K562 (cell line): Measurements from ENCODE around the gene ILK. TPM values are rescaled to one million over a fixed set of nuclear protein-coding genes. Genes with fewer than 3 reads are reported as not detected.

Source experiments
- ATF1 ChIP-seq, 2 experiments: fragments of 450-650 bp in 1 of 2; IDR thresholded peaks; 2 replicates each; pipeline ENCODE4 v1.6.1; 2016; ENCODE audit warnings: missing compliant biosample characterization in 1 of 2, missing genetic modification characterization in 1 of 2
- CBFA2T3 ChIP-seq: fragments of 450-650 bp; IDR thresholded peaks from 2 replicates; pipeline ENCODE4 v1.6.1; 2017
- CHD7 ChIP-seq: fragments of 200-600 bp; sonication (generic); IDR thresholded peaks from one replicate; pipeline ENCODE4 v1.6.1; 2012; ENCODE audit warnings: mild to moderate bottlenecking, low read depth, low read length, inconsistent platforms
- CREBBP ChIP-seq: IDR thresholded peaks from one replicate; pipeline ENCODE4 v1.6.1; 2012; ENCODE audit warnings: low read depth, mild to moderate bottlenecking, control low read depth, inconsistent platforms, low read length
- CTCFL ChIP-seq: IDR thresholded peaks from 2 replicates; pipeline ENCODE4 v1.6.1; 2011; ENCODE audit warnings: borderline replicate concordance, low read depth, mild to moderate bottlenecking, moderate library complexity, low read length; ENCODE audit not compliant: insufficient read depth, poor library complexity, severe bottlenecking
- FOS ChIP-seq: IDR thresholded peaks from 3 replicates; pipeline ENCODE4 v1.6.1; 2011; ENCODE audit not compliant: insufficient read length; ENCODE audit errors: extremely low read depth
- KHSRP ChIP-seq: fragments of 450-650 bp; IDR thresholded peaks from 2 replicates; pipeline ENCODE4 v1.6.1; 2017
- STAT6 ChIP-seq: sonication (generic); formaldehyde crosslinking; IDR thresholded peaks from 2 replicates; pipeline ENCODE4 v1.8.1; 2023; ENCODE audit warnings: mild to moderate bottlenecking, missing genetic modification reagents
- WHSC1 ChIP-seq: IDR thresholded peaks from one replicate; pipeline ENCODE4 v1.6.1; 2012; ENCODE audit warnings: low read length, control low read depth, inconsistent platforms
- ZC3H8 ChIP-seq: fragments of 450-650 bp; IDR thresholded peaks from 2 replicates; pipeline ENCODE4 v1.6.1; 2017
- ZNF561 ChIP-seq: fragments of 450-650 bp; formaldehyde crosslinking; conservative IDR thresholded peaks from 2 replicates; pipeline ENCODE4 v1.4.0; 2020; ENCODE audit warnings: mild to moderate bottlenecking, moderate library complexity
- polyA plus RNA-seq, 8 experiments: library from polyadenylated mRNA; depleted of rRNA in 4 of 8; stranded (reverse) in 5 of 8; unstranded in 3 of 8; fragments of >200 nt; fragmentation: Nextera tagmentation in 2 of 8; fragmentation: Illumina TruSeq in 1 of 8; extraction: Ambion mirVana in 2 of 8; extraction: Trizol in 1 of 8; gene quantifications; 2 replicates each; pipeline versions ENCODE4 v1.2.1 to v1.2.3, GENCODE V29; 2011 to 2014; ENCODE audit warnings: inconsistent platforms in 1 of 8, missing spikeins in 1 of 8
- total RNA-seq, 7 experiments: library from RNA; depleted of rRNA in 6 of 7; stranded (reverse); fragments of >200 nt in 6 of 7; fragmentation: Illumina TruSeq in 2 of 7; extraction: Trizol in 2 of 7; gene quantifications; 2 replicates each; pipeline versions ENCODE4 v1.2.1 to v1.2.3, GENCODE V29; 2011 to 2021; ENCODE audit warnings: low replicate concordance in 1 of 7

The ILK gene
- total and polyA plus RNA-seq, 9 of the 15 experiments (the other 6 are each of a cell fraction or from before 2014, with no cell fraction given) = 43.3 to 95.9 (median 58.9) TPM

- no peak for TF ChIP-seq CHD7
- peak; percentile 36 for TF ChIP-seq CTCFL
- TF ChIP-seq ZC3H8 = no peak
- no peak for TF ChIP-seq FOS
- no peak for TF ChIP-seq WHSC1
- TF ChIP-seq CREBBP = no peak
- 0 out of 2 replicates have a peak, but pooled peaks have one; percentile 46 for TF ChIP-seq STAT6
- TF ChIP-seq KHSRP = peak; percentile 62; the same call in 1 of the 2 replicates
- no peak for TF ChIP-seq CBFA2T3
- TF ChIP-seq ZNF561 (CRISPR knock-in tag) = no peak
- TF ChIP-seq ATF1 (CRISPR knock-in tag; IDR thresholded peaks at IDR 0.05) = peak; percentile 72
- peak; percentile 96 for TF ChIP-seq ATF1 (tag; IDR thresholded peaks at IDR 0.05)
Measured at GRCh38 chr11:6612213-6613041, 8.9 kb downstream of the ILK start, which contains the start of gene TAF10 (continued).
